Neuronal stem cell (in vitro differentiated cells): ENCODE results near the gene SUGP1.

Source experiments
- DNase-seq: peaks from one replicate; pipeline ENCODE4 v3.0.0-alpha.2; 2013; ENCODE audit warnings: low spot score
- H2AFZ ChIP-seq: one replicate; pipeline ENCODE4 v1.6.1; 2013; ENCODE audit warnings: mild to moderate bottlenecking, low read length, inconsistent platforms
- H2AK5ac ChIP-seq: 2 replicates; pipeline ENCODE4 v1.6.1; 2013; ENCODE audit warnings: low read depth, mild to moderate bottlenecking, inconsistent platforms, low read length, moderate library complexity, mixed read lengths
- H2BK120ac ChIP-seq: 2 replicates; pipeline ENCODE4 v1.6.1; 2013; ENCODE audit warnings: low read depth, mild to moderate bottlenecking, inconsistent platforms, low read length, moderate library complexity, mixed read lengths
- H2BK12ac ChIP-seq: one replicate; pipeline ENCODE4 v1.6.1; 2013; ENCODE audit warnings: low read length, inconsistent platforms
- H2BK15ac ChIP-seq: 2 replicates; pipeline ENCODE4 v1.6.1; 2013; ENCODE audit warnings: mild to moderate bottlenecking, low read length, inconsistent platforms, mixed read lengths
- H2BK5ac ChIP-seq: one replicate; pipeline ENCODE4 v1.6.1; 2013; ENCODE audit warnings: inconsistent platforms, mild to moderate bottlenecking, low read length, moderate library complexity
- H3K14ac ChIP-seq: one replicate; pipeline ENCODE4 v1.6.1; 2013; ENCODE audit warnings: low read length, inconsistent platforms
- H3K18ac ChIP-seq: 2 replicates; pipeline ENCODE4 v1.6.1; 2013; ENCODE audit warnings: low read length, inconsistent platforms
- H3K23ac ChIP-seq: 2 replicates; pipeline ENCODE4 v1.6.1; 2013; ENCODE audit warnings: low read depth, mild to moderate bottlenecking, mixed read lengths, low read length, inconsistent platforms; ENCODE audit not compliant: poor library complexity
- H3K27ac ChIP-seq: replicated peaks from 3 replicates; pipeline ENCODE4 v1.5.1; 2013; ENCODE audit warnings: low read length, inconsistent platforms
- H3K27me3 ChIP-seq, 3 experiments: 2 replicates each; pipeline ENCODE4 v1.6.1; 2013; ENCODE audit warnings: low read length in 3 of 3, mild to moderate bottlenecking in 2 of 3, inconsistent platforms in 1 of 3, low read depth in 1 of 3, mixed read lengths in 1 of 3, moderate library complexity in 1 of 3; ENCODE audit not compliant: control insufficient read depth in 3 of 3, insufficient read depth in 3 of 3
- H3K36me3 ChIP-seq, 2 donors: replicated peaks in 1 of 2; 2 replicates each; pipeline ENCODE4 v1.6.1; 2013; ENCODE audit warnings: low read length in 2 of 2; ENCODE audit not compliant: control insufficient read depth in 2 of 2, insufficient read depth in 2 of 2
- H3K4ac ChIP-seq: 2 replicates; pipeline ENCODE4 v1.6.1; 2013; ENCODE audit warnings: inconsistent platforms, mild to moderate bottlenecking, low read length, moderate library complexity
- H3K4me1 ChIP-seq, 2 donors: 1 replicate in 1 of 2; 2 replicates in 1 of 2; pipeline ENCODE4 v1.6.1; 2013; ENCODE audit warnings: low read length in 2 of 2, low read depth in 1 of 2; ENCODE audit not compliant: control insufficient read depth in 2 of 2, insufficient read depth in 1 of 2
- H3K4me2 ChIP-seq: one replicate; pipeline ENCODE4 v1.6.1; 2013; ENCODE audit warnings: mild to moderate bottlenecking, low read length, inconsistent platforms; ENCODE audit not compliant: insufficient read depth, poor library complexity, severe bottlenecking
- H3K4me3 ChIP-seq, 2 donors: 2 replicates each; pipeline ENCODE4 v1.5.1; 2013; ENCODE audit warnings: low read length in 2 of 2, mild to moderate bottlenecking in 2 of 2, inconsistent platforms in 1 of 2, moderate library complexity in 1 of 2
- H3K79me1 ChIP-seq: one replicate; pipeline ENCODE4 v1.6.1; 2013; ENCODE audit warnings: low read depth, mild to moderate bottlenecking, inconsistent platforms, low read length, moderate library complexity
- H3K9ac ChIP-seq: one replicate; pipeline ENCODE4 v1.6.1; 2013; ENCODE audit warnings: mild to moderate bottlenecking, low read depth, low read length, inconsistent platforms; ENCODE audit not compliant: poor library complexity
- H3K9me3 ChIP-seq, 2 donors: replicated peaks in 1 of 2; 2 replicates each; pipeline versions ENCODE3 to v1.6.1; 2013; ENCODE audit warnings: low read length in 2 of 2, mild to moderate bottlenecking in 2 of 2, inconsistent platforms in 1 of 2, low read depth in 1 of 2, mixed read lengths in 1 of 2, moderate library complexity in 1 of 2; ENCODE audit not compliant: control insufficient read depth in 2 of 2, insufficient read depth in 1 of 2
- H4K8ac ChIP-seq: one replicate; pipeline ENCODE4 v1.6.1; 2013; ENCODE audit warnings: low read depth, mild to moderate bottlenecking, inconsistent platforms, low read length, moderate library complexity
- H4K91ac ChIP-seq: one replicate; pipeline ENCODE4 v1.6.1; 2013; ENCODE audit warnings: low read length, low read depth, mild to moderate bottlenecking, inconsistent platforms; ENCODE audit not compliant: poor library complexity
- WGBS, 2 donors: extraction: QIAGEN DNeasy Blood & Tissue Kit; methylation state at CpG; one replicate each; pipeline ENCODE4 v1.1.7; 2013; ENCODE audit warnings: missing lambda C conversion rate in 2 of 2, mixed read lengths in 1 of 2; ENCODE audit not compliant: insufficient read length in 2 of 2, insufficient replicate concordance in 1 of 2; ENCODE audit errors: extremely low coverage in 2 of 2; 5-methylcytosine and 5-hydroxymethylcytosine counted together

Gene SUGP1

DNA sequence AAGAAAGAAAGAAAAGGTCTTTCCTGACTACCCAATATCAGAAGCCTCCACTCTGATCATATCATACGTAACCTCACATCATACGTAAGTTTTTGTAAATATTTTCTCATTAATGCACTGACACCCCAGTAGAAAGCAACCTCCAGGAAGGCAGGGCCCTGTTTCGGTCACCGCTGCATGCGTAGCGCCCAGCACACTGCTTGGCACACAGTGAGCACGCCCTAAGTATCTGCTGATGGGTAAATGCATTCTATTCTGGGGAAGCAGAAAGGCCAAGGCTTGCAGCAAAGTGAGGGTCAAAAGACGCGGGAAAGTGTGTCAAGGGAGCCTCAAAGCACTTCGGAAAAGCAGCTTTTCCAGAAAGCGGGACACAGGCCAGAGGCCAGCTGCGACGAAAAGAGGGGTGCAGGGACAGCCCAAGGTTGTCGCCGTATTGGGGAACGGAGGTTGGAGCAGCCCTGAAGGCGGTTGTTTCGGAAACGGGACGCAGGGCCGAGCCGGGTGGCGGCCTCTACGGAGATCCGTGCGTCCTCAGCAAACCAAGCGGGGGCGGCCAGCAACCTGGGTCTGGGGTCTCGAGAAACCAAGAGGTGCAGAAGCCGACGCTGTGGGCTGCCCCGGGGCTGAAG, 463 bp downstream of the SUGP1 start:
- Histone ChIP-seq H3K4me3 (peak overlapping the region; percentile 89 to 93), H2AK5ac (peak overlapping the region; percentile 59), H4K91ac (no peak overlapping the region), H3K9ac (peak overlapping the region; percentile 83), H3K36me3 (peaks cover 24 to 50% of the 10 kb centered on the region in 2 donors), H3K79me1 (peaks cover 33% of the 10 kb centered on the region), H2AFZ (peak overlapping the region; percentile 99), H2BK15ac (no peak overlapping the region), H3K27ac (peak overlapping the region; percentile 93), H3K14ac (no peak overlapping the region), H2BK12ac (no peak overlapping the region), H3K9me3 (peaks cover 0 to 2% of the 10 kb centered on the region in 2 donors), H2BK5ac (peak overlapping the region; percentile 98), H3K4me2 (peak overlapping the region; percentile 74), H3K18ac (peak overlapping the region; percentile 97), H2BK120ac (no peak overlapping the region), H3K23ac (peak overlapping the region; percentile 98), H4K8ac (no peak overlapping the region), H3K4ac (no peak overlapping the region), H3K4me1 (peaks cover 4 to 10% of the 10 kb centered on the region in 2 donors), H3K27me3 (no peaks in the 10 kb centered on the region)
- whole genome bisulfite sequencing, 2 donors = no CpG with 5 or more reads among the region's 32 CpGs
- DNase-seq = no peak

- no peak overlapping the region for H4K8ac ChIP-seq
- no CpG with 5 or more reads among the region's 1 CpG for WGBS, 2 donors
- no peak overlapping the region for H3K18ac ChIP-seq
- H3K79me1 ChIP-seq = peaks cover 14% of the 10 kb centered on the region
- H2BK15ac ChIP-seq = no peak overlapping the region
- no peak overlapping the region for H3K4me3 ChIP-seq
- H3K23ac ChIP-seq = no peak overlapping the region
- H3K27me3 ChIP-seq = no peaks in the 10 kb centered on the region
- peaks cover 0 to 2% of the 10 kb centered on the region in 2 donors for H3K9me3 ChIP-seq
- no peak overlapping the region for H2AK5ac ChIP-seq
- no peak overlapping the region for H2BK5ac ChIP-seq
- DNase-seq = no peak
- H3K36me3 ChIP-seq = peaks cover 18 to 59% of the 10 kb centered on the region in 2 donors
- no peak overlapping the region for H3K4ac ChIP-seq
- H3K14ac ChIP-seq = no peak overlapping the region
- H2BK120ac ChIP-seq = no peak overlapping the region
- no peak overlapping the region for H4K91ac ChIP-seq
- peaks cover 4 to 6% of the 10 kb centered on the region in 2 donors for H3K4me1 ChIP-seq
- no peak overlapping the region for H2BK12ac ChIP-seq
- no peak overlapping the region for H3K27ac ChIP-seq
- H3K9ac ChIP-seq = no peak overlapping the region
- H2AFZ ChIP-seq = no peak overlapping the region
- no peak overlapping the region for H3K4me2 ChIP-seq
These were observed 4.2 kb downstream of the SUGP1 start for GRCh38 chr19:19316082-19316481.

DNA sequence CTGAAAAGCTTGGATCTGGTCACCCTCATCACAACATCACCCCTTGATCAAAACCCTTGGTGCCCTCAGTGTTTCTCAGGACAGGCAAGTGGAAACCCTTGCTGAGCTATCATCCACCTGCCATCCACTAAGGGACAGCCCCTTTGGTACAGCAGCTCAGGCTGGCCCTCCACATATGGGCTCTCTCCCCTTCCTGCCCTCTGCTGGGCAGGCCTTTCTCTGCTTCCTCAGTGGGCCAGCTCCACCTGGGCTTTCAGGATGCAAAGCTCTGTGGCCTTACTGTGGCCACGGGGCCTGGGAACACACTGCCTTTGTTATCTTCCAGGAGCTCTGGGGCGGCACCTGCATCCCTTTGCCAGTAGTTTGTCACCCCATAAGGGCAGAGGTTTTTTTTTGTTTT, 4.9 kb downstream of the SUGP1 start:
- Histone ChIP-seq H3K27ac (no peak overlapping the region), H2AK5ac (no peak overlapping the region), H3K23ac (no peak overlapping the region), H3K4me2 (no peak overlapping the region), H3K4me1 (peaks cover 4 to 6% of the 10 kb centered on the region in 2 donors), H3K18ac (no peak overlapping the region), H3K9me3 (peaks cover 0 to 2% of the 10 kb centered on the region in 2 donors), H4K8ac (no peak overlapping the region), H3K14ac (no peak overlapping the region), H3K4me3 (peak overlapping the region in 1 of 2 donors; percentile 20), H2BK120ac (no peak overlapping the region), H2BK5ac (no peak overlapping the region), H2BK15ac (no peak overlapping the region), H3K4ac (no peak overlapping the region), H2AFZ (no peak overlapping the region), H3K9ac (no peak overlapping the region), H4K91ac (no peak overlapping the region), H3K79me1 (peaks cover 10% of the 10 kb centered on the region), H3K27me3 (no peaks in the 10 kb centered on the region), H3K36me3 (peaks cover 24 to 65% of the 10 kb centered on the region in 2 donors), H2BK12ac (no peak overlapping the region)
- no peak for DNase-seq
- no CpG with 5 or more reads among the region's 2 CpGs for WGBS, 2 donors

GRCh38 chr19:19308373-19308772, 11.9 kb downstream of the SUGP1 start:
- Histone ChIP-seq H3K18ac (no peak overlapping the region), H2BK15ac (no peak overlapping the region), H3K4ac (no peak overlapping the region), H2BK12ac (no peak overlapping the region), H3K27me3 (no peaks in the 10 kb centered on the region), H3K4me2 (no peak overlapping the region), H2BK5ac (no peak overlapping the region), H3K27ac (no peak overlapping the region), H2AK5ac (no peak overlapping the region), H3K23ac (no peak overlapping the region), H3K79me1 (peaks cover 4% of the 10 kb centered on the region), H3K4me3 (no peak overlapping the region), H3K14ac (no peak overlapping the region), H3K4me1 (no peaks in the 10 kb centered on the region), H4K8ac (no peak overlapping the region), H3K36me3 (peaks cover 55 to 94% of the 10 kb centered on the region in 2 donors), H4K91ac (no peak overlapping the region), H3K9me3 (no peaks in the 10 kb centered on the region), H2AFZ (no peak overlapping the region), H2BK120ac (no peak overlapping the region), H3K9ac (no peak overlapping the region)
- no CpG with 5 or more reads among the region's 10 CpGs for WGBS, 2 donors
- no peak for DNase-seq
